Mucosa of rectum (tissue), 2 donors: ENCODE results near the gene SCIMP.
"Not testable (repeated sequence)": the region's sequence is repeated elsewhere in the genome, so short reads cannot be mapped to it uniquely, and the experiment has no call there.

Experiments
- H3K27ac ChIP-seq, 2 donors: one replicate each; pipeline ENCODE4 v1.7.0; 2013; ENCODE audit warnings: inconsistent platforms in 2 of 2, low read depth in 2 of 2, low read length in 2 of 2
- H3K27me3 ChIP-seq, 2 donors: one replicate each; pipeline ENCODE4 v1.7.0; 2013; ENCODE audit warnings: low read length in 2 of 2; ENCODE audit not compliant: control insufficient read depth in 2 of 2, insufficient read depth in 2 of 2
- H3K36me3 ChIP-seq, 2 donors: one replicate each; pipeline ENCODE4 v1.7.0; 2013; ENCODE audit warnings: low read length in 2 of 2; ENCODE audit not compliant: control insufficient read depth in 2 of 2, insufficient read depth in 2 of 2
- H3K4me1 ChIP-seq, 2 donors: one replicate each; pipeline ENCODE4 v1.7.0; 2013; ENCODE audit warnings: low read length in 2 of 2, mild to moderate bottlenecking in 1 of 2; ENCODE audit not compliant: control insufficient read depth in 2 of 2, insufficient read depth in 2 of 2
- H3K4me3 ChIP-seq, 2 donors: one replicate each; pipeline ENCODE4 v1.7.0; 2013; ENCODE audit warnings: low read length in 2 of 2
- H3K9ac ChIP-seq, 2 donors: one replicate each; pipeline ENCODE4 v1.7.0; 2013; ENCODE audit warnings: low read length in 2 of 2, low read depth in 1 of 2, mild to moderate bottlenecking in 1 of 2
- H3K9me3 ChIP-seq, 2 donors: one replicate each; pipeline ENCODE4 v1.7.0; 2013; ENCODE audit warnings: low read length in 2 of 2; ENCODE audit not compliant: control insufficient read depth in 2 of 2
- donor health status: healthy.
- donor health status: Normal muscosa, but diverticular disease.

SCIMP gene

DNA sequence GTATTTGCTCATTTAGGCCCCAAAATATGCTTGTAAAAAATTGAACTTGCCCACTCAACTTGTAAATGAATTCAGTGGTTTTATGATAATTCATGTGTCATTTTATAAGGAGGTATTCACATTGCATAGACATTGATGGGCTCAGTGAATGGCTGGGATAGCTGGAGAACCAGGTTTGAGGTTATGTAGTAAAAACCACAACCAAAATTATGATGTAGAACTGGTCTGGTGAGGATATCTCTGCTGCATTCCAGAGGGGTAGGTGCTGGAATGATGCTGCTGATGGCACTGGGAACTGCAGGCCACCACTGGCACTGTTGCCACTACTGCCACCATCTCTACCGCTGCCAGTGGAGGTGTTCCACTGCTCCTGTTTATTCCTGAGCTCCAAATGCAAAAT lies 25.9 kb upstream of the SCIMP start:
- H3K9ac ChIP-seq = no peak overlapping the region
- no peak overlapping the region for H3K4me3 ChIP-seq
- no peaks in the 10 kb centered on the region for H3K4me1 ChIP-seq
- no peak overlapping the region for H3K27ac ChIP-seq
- no peaks in the 10 kb centered on the region for H3K9me3 ChIP-seq
- H3K36me3 ChIP-seq = no peaks in the 10 kb centered on the region
- H3K27me3 ChIP-seq = no peaks in the 10 kb centered on the region

DNA sequence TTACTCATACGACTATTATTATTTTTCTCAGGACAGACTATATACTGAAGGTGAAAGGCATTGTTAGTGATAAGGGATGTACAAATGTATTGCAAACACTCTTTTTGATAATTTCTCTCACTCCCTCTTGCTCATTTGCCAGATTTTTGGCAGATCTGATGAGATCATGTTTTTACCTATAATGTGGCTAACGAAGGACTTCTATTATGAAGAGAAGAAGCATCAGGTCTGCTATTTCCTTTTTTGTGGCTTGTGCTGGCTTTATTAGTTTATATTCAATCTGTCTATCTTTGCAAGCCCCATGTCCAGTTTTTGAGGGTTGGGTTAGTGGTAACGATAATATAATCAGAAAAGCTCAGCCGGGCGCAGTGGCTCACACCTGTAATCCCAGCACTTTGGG lies 22.5 kb upstream of the SCIMP start:
- H3K9me3 ChIP-seq = no peaks in the 10 kb centered on the region
- no peaks in the 10 kb centered on the region for H3K4me1 ChIP-seq
- no peak overlapping the region for H3K9ac ChIP-seq
- no peaks in the 10 kb centered on the region for H3K27me3 ChIP-seq
- H3K27ac ChIP-seq = no peak overlapping the region
- no peak overlapping the region for H3K4me3 ChIP-seq
- no peaks in the 10 kb centered on the region for H3K36me3 ChIP-seq

DNA sequence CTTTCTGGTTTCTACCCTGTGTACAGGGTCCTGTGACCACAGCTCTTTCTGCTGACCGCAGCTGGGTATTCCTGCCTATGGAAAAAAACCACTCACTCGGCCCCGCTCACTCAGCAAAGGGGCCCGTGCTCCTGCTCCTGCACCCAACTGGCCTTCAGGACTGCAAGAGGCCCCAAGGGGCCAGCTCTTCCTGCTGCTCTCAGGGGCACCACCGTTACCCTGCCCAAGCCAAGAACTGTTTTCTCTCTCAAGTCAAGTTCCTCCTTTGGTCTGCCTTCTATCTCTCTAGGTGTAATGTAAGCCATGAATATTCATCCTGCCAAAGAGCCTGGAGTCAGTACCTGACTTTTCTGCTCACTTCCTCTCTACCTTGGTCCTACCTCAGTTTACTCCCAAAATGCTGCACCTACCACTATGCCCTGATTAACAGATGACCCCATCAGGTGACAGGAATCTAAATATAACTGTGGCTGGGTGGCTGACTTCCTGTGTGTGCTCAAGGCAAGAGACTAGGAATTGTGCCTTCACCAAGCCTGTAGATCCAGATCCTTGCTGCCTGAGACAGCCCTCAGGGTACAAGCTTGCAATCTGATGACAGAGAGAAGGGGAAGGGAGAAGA lies 20.4 kb upstream of the SCIMP start:
- no peak overlapping the region for H3K27ac ChIP-seq
- H3K4me1 ChIP-seq = no peaks in the 10 kb centered on the region
- H3K4me3 ChIP-seq = no peak overlapping the region
- no peaks in the 10 kb centered on the region for H3K27me3 ChIP-seq
- no peaks in the 10 kb centered on the region for H3K9me3 ChIP-seq
- no peaks in the 10 kb centered on the region for H3K36me3 ChIP-seq
- H3K9ac ChIP-seq = no peak overlapping the region

DNA sequence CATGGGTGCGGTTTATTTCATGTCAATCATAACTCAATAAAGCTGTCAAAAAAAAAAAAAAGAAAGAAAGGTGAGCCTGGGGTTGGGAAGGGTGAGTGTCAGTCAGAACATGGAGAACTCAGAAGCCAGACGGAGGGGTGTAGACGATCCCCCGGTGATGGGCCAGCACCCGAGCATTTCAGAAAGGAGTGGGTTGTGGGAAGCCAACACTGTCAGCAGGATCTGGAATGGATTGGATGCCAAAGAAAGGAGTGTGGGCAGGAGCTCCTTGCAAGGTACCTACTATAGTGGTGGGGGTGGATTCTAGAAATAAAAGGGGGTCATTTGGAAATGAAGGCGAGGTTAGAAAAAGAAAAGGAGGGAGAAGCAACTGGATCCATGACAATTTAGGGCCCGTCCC lies 19.8 kb upstream of the SCIMP start:
- Histone ChIP-seq H3K9ac (no peak overlapping the region), H3K4me1 (no peaks in the 10 kb centered on the region), H3K9me3 (no peaks in the 10 kb centered on the region), H3K4me3 (no peak overlapping the region), H3K36me3 (no peaks in the 10 kb centered on the region), H3K27ac (no peak overlapping the region), H3K27me3 (no peaks in the 10 kb centered on the region)

DNA sequence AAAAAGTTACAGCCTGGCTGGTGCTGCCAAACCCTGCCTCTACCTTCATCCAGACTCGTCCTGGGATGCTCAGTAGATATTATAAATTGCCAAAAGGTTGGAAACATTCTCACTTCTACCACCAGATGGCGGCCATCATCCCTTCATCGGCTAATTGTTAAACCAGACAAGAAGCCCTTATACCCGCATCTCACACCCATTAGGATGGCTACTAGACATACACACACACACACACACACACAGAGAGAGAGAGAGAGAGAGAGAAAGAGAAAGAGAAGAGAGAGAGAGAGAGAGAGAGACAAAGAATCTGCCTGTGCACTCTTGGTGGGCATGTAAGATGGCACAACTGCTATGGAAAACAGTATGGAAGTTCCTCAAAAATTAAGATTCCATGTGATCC lies 15.0 kb upstream of the SCIMP start:
- Histone ChIP-seq H3K27me3 (no peaks in the 10 kb centered on the region), H3K9me3 (no peaks in the 10 kb centered on the region), H3K4me1 (no peaks in the 10 kb centered on the region), H3K36me3 (no peaks in the 10 kb centered on the region), H3K9ac (no peak overlapping the region), H3K4me3 (no peak overlapping the region), H3K27ac (no peak overlapping the region)

DNA sequence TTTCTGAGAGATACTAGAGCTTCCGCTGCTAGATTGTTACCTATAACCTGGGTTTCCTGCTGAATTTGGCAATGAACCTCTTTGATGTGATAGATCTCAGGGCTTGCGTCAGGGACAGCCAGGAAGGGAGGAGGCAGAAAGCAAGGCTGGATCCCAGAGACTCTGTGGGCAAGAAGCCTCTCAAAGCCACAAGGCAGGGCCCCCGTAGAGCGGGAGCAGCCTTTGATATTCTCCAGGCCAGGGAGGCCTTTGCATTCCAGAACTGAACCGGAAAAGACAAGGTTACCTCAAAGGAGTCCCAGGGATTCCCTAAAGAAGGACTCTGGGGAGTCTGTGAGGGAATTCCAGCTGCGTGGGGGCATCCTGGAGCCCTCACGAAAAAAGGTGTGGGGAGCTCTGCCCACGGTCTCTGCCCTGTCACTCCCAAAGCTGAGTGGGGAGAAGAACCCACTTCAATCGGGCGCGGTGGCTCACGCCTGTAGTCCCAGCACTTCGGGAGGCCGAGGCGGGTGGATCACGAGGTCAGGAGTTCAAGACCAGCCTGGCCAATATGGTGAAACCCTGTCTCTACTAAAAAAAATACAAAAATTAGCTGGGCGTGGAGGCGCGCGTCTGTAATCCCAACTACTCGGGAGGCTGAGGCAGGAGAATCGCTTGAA lies 14.3 kb upstream of the SCIMP start:
- no peak overlapping the region for H3K9ac ChIP-seq
- H3K27ac ChIP-seq = no peak overlapping the region
- no peaks in the 10 kb centered on the region for H3K36me3 ChIP-seq
- H3K27me3 ChIP-seq = no peaks in the 10 kb centered on the region
- no peaks in the 10 kb centered on the region for H3K4me1 ChIP-seq
- no peak overlapping the region for H3K4me3 ChIP-seq
- no peaks in the 10 kb centered on the region for H3K9me3 ChIP-seq

DNA sequence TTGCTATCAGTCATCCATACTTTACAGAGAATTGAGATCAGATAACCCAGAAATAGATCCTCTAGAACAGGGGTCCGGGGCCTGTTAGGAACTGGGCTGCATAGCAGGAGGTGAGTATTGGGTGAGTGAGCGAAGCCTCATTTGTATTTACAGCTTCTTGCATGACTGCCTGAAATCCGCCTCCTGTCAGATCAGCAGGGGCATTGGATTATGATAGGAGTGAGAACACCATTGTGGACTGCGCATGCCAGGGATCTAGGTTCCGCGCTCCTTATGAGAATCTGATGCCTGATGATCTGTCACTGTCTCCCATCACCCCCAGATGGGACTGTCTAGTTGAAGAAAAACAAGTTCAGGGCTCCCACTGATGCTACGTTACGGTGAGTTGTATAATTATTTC lies 13.0 kb upstream of the SCIMP start:
- Histone ChIP-seq H3K4me1 (peaks cover 3 to 4% of the 10 kb centered on the region in 2 donors), H3K36me3 (no peaks in the 10 kb centered on the region), H3K9ac (no peak overlapping the region), H3K27ac (no peak overlapping the region), H3K9me3 (no peaks in the 10 kb centered on the region), H3K4me3 (no peak overlapping the region), H3K27me3 (no peaks in the 10 kb centered on the region)

DNA sequence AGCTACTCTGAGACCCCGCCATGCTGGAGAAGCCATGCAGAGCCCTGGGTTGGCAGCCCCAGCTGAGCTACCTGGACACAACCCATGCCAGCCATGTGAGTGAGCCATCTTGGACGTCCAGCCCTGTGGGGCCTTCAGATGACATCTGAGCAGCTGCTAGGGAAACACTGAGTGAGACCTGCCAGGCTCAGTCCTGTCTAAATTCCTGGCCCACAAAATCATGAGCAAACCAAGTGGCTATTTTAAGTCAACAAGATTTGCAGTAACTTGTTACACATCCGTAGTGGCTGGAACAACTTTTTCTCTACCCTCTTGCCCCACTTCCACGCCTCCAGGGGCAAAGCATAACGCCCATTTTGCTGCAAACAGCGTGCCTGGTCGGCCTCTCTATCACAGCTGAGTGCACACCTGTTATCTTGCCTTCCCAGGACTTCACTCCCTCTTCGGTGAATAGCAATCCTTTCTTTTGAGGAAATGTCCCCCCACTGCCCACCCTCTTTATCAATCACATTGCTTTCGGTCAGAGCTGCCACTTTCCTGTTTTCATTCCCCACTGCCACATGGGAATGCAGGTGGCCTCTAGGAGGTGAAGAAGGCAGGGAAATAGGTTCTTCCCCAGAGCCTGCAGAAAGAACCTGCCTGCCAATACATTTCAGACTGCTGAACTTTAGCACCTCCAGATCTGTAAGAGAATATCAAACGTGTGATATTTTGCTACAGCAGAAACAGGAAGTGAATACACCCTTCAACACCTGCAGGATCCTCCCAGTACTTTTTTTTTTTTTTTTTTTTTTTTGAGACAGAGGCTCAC lies 7.4 kb upstream of the SCIMP start:
- H3K4me3 ChIP-seq = peak overlapping the region in 1 of 2 donors; percentile 5
- H3K9me3 ChIP-seq = no peaks in the 10 kb centered on the region
- H3K27me3 ChIP-seq = no peaks in the 10 kb centered on the region
- H3K4me1 ChIP-seq = peaks cover 15 to 16% of the 10 kb centered on the region in 2 donors
- peak overlapping the region in 1 of 2 donors; percentile 65 for H3K9ac ChIP-seq
- H3K36me3 ChIP-seq = no peaks in the 10 kb centered on the region
- peak overlapping the region; percentile 77 to 82 for H3K27ac ChIP-seq

DNA sequence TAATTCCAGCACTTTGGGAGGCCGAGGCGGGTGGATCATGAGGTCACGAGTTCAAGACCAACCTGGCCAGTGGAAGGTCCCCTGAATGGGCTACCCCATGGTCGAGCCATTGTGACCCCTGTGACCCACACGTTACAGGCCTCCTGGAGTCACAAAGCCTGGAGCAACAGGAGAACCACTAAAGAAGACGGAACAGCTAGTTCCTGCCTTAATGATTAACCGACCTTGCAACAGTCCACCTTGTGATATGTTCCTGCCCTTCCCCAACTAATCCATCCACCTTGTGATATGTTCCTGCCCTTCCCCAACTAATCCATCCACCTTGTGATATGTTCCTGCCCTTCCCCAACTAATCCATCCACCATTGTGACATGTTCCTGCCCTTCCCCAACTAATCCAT lies 5.1 kb upstream of the SCIMP start:
- H3K36me3 ChIP-seq = not testable (repeated sequence)

DNA sequence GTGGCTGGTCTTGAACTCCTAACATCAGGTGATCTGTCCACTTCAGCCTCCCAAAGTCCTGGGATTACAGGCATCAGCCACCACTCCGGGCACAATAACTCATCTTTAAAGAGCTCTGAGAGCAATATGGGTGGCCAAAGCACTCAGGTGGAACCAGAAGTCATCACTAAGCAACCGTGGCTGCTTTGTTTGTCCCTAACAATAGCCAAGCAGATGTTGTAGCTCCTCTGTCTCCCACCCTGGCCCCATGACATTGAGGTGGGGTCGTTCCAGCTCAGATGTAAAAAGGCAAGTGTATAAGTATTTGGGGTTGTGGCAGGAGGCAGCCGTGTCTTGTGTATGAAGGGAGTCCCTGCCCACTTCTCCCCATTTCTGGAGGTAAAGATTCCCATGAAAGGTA lies 3.7 kb upstream of the SCIMP start:
- Histone ChIP-seq H3K9ac (no peak overlapping the region), H3K4me1 (peaks cover 15 to 16% of the 10 kb centered on the region in 2 donors), H3K36me3 (peaks cover 0 to 2% of the 10 kb centered on the region in 2 donors), H3K4me3 (no peak overlapping the region), H3K27me3 (no peaks in the 10 kb centered on the region), H3K9me3 (no peaks in the 10 kb centered on the region), H3K27ac (no peak overlapping the region)

More for the DNA sequence above, 5.1 kb upstream of the SCIMP start:
- H3K27ac ChIP-seq, H3K9me3 ChIP-seq, H3K27me3 ChIP-seq, H3K9ac ChIP-seq, H3K4me3 ChIP-seq: not testable (repeated sequence)
- peaks cover 15 to 16% of the 10 kb centered on the region in 2 donors for H3K4me1 ChIP-seq
